ENCODE data around the gene RNF112. TPM values are rescaled to one million over a fixed set of nuclear protein-coding genes. Genes with fewer than 3 reads are reported as not detected.

The RNF112 gene
- total RNA-seq, 1 donor from 2014 or later, result 1.1 TPM

DNA sequence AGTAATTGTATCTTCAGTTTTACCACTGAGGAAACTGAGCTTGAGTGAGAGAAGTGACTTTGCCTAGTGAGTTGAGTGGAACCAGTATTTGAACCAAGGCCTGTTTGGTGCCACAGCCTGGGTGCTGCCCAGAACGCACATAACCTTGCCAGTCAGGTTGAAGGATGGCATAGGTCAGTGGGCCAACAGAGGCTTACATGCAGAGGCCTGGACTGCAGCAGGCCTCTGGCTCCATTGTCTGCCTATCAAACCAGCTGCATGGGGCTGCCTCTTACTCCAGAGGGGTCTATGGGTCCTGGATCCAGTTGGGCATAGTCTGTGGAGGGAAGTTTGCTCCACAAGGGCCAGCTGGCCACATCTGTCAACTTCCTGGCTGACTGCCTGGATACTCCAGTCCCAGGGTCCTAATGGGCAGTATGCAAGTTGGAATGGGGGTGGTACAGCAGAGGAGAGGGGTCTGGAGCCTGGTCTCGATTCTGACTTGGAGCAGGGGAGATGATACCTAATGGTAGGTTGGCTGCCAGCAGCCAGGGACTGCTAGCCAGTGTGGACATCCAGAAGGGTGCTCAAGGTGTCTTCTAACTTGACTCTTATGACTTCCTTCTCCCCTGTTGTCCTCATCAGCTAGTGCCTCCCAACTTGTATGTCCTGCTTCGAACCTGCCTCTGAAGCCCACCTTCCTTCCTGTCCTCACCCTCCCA lies 11.1 kb upstream of the RNF112 start:
- Mint-ChIP-seq H3K4me1 (ENCODE audit: low read depth) (no peaks in the 10 kb centered on the region), H3K27me3 (peaks cover 6% of the 10 kb centered on the region), H3K36me3 (ENCODE audit: insufficient read depth) (no peaks in the 10 kb centered on the region), H3K27ac (no peak overlapping the region), H3K9me3 (ENCODE audit: low read depth) (peaks cover 3% of the 10 kb centered on the region), H3K4me3 (ENCODE audit: low read depth) (no peak overlapping the region)
- TF ChIP-seq, protein P1, sequence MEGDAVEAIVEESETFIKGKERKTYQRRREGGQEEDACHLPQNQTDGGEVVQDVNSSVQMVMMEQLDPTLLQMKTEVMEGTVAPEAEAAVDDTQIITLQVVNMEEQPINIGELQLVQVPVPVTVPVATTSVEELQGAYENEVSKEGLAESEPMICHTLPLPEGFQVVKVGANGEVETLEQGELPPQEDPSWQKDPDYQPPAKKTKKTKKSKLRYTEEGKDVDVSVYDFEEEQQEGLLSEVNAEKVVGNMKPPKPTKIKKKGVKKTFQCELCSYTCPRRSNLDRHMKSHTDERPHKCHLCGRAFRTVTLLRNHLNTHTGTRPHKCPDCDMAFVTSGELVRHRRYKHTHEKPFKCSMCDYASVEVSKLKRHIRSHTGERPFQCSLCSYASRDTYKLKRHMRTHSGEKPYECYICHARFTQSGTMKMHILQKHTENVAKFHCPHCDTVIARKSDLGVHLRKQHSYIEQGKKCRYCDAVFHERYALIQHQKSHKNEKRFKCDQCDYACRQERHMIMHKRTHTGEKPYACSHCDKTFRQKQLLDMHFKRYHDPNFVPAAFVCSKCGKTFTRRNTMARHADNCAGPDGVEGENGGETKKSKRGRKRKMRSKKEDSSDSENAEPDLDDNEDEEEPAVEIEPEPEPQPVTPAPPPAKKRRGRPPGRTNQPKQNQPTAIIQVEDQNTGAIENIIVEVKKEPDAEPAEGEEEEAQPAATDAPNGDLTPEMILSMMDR (IDR thresholded peaks at IDR 0.05; ENCODE audit: unreplicated experiment), result no peak
- DNase-seq (ENCODE audit: low spot score, unreplicated experiment), result no peak

DNA sequence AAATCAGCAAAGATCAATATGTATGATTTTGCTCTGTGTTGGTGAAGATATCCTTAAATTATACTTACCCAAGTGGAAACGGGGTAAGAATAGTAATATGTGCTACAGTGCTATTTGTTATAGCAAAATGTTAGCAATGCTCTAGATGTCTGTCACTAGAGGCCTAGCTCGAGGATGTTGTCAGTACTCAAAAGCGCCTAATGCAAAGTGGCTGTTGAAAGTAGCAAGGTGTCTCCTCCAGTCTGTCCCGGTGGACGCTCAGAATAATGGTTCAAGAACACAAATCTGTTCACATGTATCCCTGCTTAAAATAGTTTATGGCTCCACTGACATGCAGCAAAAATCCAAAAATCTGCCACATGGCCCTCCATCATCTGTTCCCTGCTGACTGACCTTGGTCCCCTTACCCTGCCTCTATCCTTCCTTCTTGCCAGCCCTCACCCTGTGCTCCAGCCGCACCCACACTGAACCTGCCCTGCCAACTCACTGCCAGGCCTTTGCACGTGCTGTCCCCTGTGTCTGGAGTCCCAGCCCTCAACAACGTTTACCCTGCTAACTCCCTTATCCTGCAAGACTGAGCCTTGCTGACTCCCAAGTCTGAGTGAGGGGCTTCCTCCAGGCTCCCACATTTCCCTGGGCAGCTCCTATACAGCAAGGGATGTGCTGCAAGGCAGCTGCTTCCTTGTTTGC lies 9.6 kb upstream of the RNF112 start:
- Mint-ChIP-seq H3K36me3 (ENCODE audit: insufficient read depth) (no peaks in the 10 kb centered on the region), H3K9me3 (ENCODE audit: low read depth) (peaks cover 3% of the 10 kb centered on the region), H3K4me1 (ENCODE audit: low read depth) (no peaks in the 10 kb centered on the region), H3K27ac (peak overlapping the region; percentile 29), H3K27me3 (peaks cover 6% of the 10 kb centered on the region), H3K4me3 (ENCODE audit: low read depth) (no peak overlapping the region)
- DNase-seq (ENCODE audit: low spot score, unreplicated experiment), result no peak
- TF ChIP-seq, protein P1 (IDR thresholded peaks at IDR 0.05; ENCODE audit: unreplicated experiment), result no peak

DNA sequence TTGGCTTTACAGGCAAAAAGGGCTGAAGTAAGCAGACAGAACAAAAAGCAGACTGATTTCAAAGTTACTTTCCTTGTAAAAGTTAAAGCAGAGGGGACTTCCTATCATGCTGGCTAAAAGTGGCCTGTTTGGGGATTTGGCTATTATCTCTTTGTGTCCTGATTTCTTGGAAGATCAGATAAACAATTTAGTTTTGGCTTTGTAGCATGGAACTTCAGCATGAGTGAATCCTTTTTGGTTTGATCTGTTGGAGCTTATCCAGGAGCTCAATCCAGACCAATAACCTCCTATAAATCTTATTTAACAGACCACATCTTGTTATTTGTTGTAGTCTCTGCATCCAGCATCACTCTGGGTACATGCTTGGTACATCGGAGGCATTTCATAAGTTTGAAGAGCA lies 8.9 kb upstream of the RNF112 start:
- Mint-ChIP-seq H3K27me3 (peaks cover 6% of the 10 kb centered on the region), H3K4me3 (ENCODE audit: low read depth) (no peak overlapping the region), H3K9me3 (ENCODE audit: low read depth) (peaks cover 3% of the 10 kb centered on the region), H3K27ac (no peak overlapping the region), H3K36me3 (ENCODE audit: insufficient read depth) (no peaks in the 10 kb centered on the region), H3K4me1 (ENCODE audit: low read depth) (no peaks in the 10 kb centered on the region)
- DNase-seq (ENCODE audit: low spot score, unreplicated experiment), result no peak
- TF ChIP-seq, protein P1 (IDR thresholded peaks at IDR 0.05; ENCODE audit: unreplicated experiment), result no peak

DNA sequence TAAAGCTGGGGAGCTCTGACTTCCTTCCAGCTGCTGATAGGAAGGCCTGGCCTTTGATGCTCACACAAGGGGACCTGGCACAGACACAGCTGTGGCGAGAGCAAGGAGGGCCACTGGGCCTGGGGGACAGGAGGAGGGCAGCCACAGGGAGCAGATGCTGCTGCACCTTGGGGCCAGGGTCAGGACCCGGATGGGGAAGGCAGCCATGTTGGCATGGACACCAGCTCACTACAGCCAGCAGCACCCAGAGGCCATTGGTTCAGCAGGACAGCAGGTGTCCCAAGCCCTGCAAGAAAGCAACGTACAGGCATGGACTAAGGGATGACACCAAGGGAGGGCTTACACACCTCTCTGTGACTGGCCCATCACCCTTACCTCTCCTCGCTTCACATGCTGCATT lies 8.0 kb upstream of the RNF112 start:
- no peak overlapping the region for H3K4me3 Mint-ChIP-seq (ENCODE audit: low read depth)
- H3K27me3 Mint-ChIP-seq, result peaks cover 6% of the 10 kb centered on the region
- DNase-seq (ENCODE audit: low spot score, unreplicated experiment), result no peak
- H3K27ac Mint-ChIP-seq, result no peak overlapping the region
- TF ChIP-seq, protein P1 (IDR thresholded peaks at IDR 0.05; ENCODE audit: unreplicated experiment), result no peak
- H3K36me3 Mint-ChIP-seq (ENCODE audit: insufficient read depth), result no peaks in the 10 kb centered on the region
- peaks cover 3% of the 10 kb centered on the region for H3K9me3 Mint-ChIP-seq (ENCODE audit: low read depth)
- no peaks in the 10 kb centered on the region for H3K4me1 Mint-ChIP-seq (ENCODE audit: low read depth)

DNA sequence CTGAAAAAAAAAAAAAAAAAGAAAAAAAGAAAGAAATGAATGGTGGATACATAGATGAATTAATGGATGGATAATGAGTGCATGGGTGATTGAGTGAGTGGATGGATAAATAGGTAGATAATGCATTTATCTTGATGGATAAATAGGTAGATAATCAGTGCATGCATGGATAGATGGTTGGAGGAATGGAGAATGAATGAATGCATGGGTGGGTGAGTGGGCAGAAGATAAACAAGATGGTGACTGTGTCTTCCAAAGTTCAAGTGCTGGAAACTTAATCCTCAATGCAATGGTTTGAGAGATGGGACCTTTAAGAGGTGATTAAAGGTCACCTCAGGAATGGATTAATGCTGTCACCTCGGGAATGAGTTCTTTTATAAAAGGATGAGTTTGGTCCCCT lies 6.8 kb upstream of the RNF112 start:
- DNase-seq (ENCODE audit: low spot score, unreplicated experiment), result no peak
- TF ChIP-seq, protein P1 (IDR thresholded peaks at IDR 0.05; ENCODE audit: unreplicated experiment), result no peak
- Mint-ChIP-seq H3K4me1 (ENCODE audit: low read depth) (no peaks in the 10 kb centered on the region), H3K27ac (no peak overlapping the region), H3K27me3 (peaks cover 7% of the 10 kb centered on the region), H3K4me3 (ENCODE audit: low read depth) (no peak overlapping the region), H3K9me3 (ENCODE audit: low read depth) (peaks cover 3% of the 10 kb centered on the region), H3K36me3 (ENCODE audit: insufficient read depth) (no peaks in the 10 kb centered on the region)

Data from progenitor cell of endocrine pancreas (in vitro differentiated cells).